Left ventricle myocardium inferior (tissue), 1 donor: ENCODE measurements around the gene KRT12. TPM values are rescaled to one million over a fixed set of nuclear protein-coding genes. Genes with fewer than 3 reads are reported as not detected.

Source experiments
- DNase-seq: peaks from one replicate; pipeline ENCODE4 v3.0.0-alpha.2; 2020
- H3K27ac ChIP-seq: fragments of 200-600 bp; replicated peaks from 2 replicates; pipeline ENCODE4 v1.8.0; 2021
- H3K27me3 ChIP-seq: fragments of 200-600 bp; 2 replicates; pipeline ENCODE4 v1.8.0; 2021; ENCODE audit warnings: low read depth
- H3K36me3 ChIP-seq: fragments of 200-600 bp; 2 replicates; pipeline ENCODE4 v1.8.0; 2021
- H3K4me1 ChIP-seq: fragments of 200-600 bp; 2 replicates; pipeline ENCODE4 v1.8.0; 2021
- H3K4me3 ChIP-seq: fragments of 200-600 bp; 2 replicates; pipeline ENCODE4 v1.8.0; 2021; ENCODE audit warnings: mild to moderate bottlenecking, moderate library complexity
- H3K9me3 ChIP-seq: fragments of 200-600 bp; replicated peaks from 2 replicates; pipeline ENCODE4 v1.8.0; 2021
- CTCF ChIP-seq: fragments of 200-600 bp; IDR thresholded peaks from 2 replicates; pipeline ENCODE4 v1.8.0; 2021; ENCODE audit warnings: antibody characterized with exemption, mild to moderate bottlenecking, borderline replicate concordance
- intact Hi-C: fragments of 100-400 bp; cut with micrococcal nuclease; formaldehyde crosslinking; loops from one replicate; pipeline ENCODE4 v1.11.0; 2022
- total RNA-seq: library from RNA; stranded (reverse); fragmentation: NEBNext Ultra II Directional; extraction: Animal tissue kit (Norgen Biotek cat#: 25700); gene quantifications from one replicate; pipeline ENCODE4 v1.2.1, GENCODE V29; 2021
- donor health status: DM: no; HTN: yes; CAD: no; lungs with severe emphysema.

KRT12 gene
- total RNA-seq, 1 donor from 2014 or later = not detected

DNA sequence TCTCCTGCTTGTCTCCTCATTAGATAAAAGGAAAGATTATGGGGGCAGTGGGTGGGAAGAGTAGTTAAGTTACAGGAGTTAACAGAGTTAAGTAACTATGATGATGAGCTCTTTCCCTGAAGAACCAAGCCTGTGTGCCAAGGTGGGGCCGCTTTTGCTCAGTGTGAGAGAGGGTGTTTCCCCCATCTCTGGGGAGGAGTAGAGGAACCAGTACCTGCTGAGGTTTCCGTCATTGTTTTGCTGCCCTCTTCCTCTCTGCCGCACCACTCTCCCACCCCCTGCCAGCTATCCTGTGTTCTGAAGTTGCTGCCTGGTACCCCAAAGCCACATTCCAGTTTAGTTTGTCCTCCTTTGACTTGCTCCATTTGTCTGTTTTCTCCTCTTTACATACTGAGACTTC, 23.8 kb downstream of the KRT12 start:
- no peak for TF ChIP-seq CTCF
- H3K27ac ChIP-seq = no peak overlapping the region
- DNase-seq = no peak
- no peak overlapping the region for H3K4me3 ChIP-seq
- intact Hi-C loops = no loop called here
- H3K9me3 ChIP-seq = no peaks in the 10 kb centered on the region
- no peaks in the 10 kb centered on the region for H3K4me1 ChIP-seq
- H3K27me3 ChIP-seq = no peaks in the 10 kb centered on the region
- no peaks in the 10 kb centered on the region for H3K36me3 ChIP-seq

DNA sequence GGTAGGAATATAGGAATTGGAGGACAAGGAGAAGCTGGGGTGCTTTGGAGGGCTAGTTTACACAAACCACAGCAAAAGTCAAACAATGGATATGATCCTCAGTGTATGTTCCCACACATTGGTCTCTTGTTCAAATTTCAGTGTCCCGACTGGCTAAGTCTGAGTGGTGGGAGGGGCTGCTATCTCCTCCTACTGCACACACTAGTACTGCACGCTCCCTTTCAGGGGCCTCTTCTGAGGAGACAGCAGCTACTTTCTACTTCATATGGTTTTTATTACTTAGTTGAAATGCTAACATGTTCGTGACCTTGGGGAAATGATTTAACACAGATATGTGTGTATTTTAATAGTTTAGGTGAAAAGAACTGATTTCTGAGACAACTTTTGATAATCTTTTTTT, 25.8 kb downstream of the KRT12 start:
- H3K36me3 ChIP-seq = peaks cover 2% of the 10 kb centered on the region
- no peaks in the 10 kb centered on the region for H3K9me3 ChIP-seq
- no peak for DNase-seq
- no peak for TF ChIP-seq CTCF
- intact Hi-C loops = no loop called here
- H3K27ac ChIP-seq = no peak overlapping the region
- no peaks in the 10 kb centered on the region for H3K4me1 ChIP-seq
- no peaks in the 10 kb centered on the region for H3K27me3 ChIP-seq
- H3K4me3 ChIP-seq = no peak overlapping the region

GRCh38 chr17:40839194-40839593, 27.8 kb downstream of the KRT12 start:
- peaks cover 20% of the 10 kb centered on the region for H3K36me3 ChIP-seq
- no peaks in the 10 kb centered on the region for H3K4me1 ChIP-seq
- no peak for DNase-seq
- intact Hi-C loops = no loop called here
- no peaks in the 10 kb centered on the region for H3K27me3 ChIP-seq
- no peak overlapping the region for H3K27ac ChIP-seq
- H3K9me3 ChIP-seq = no peaks in the 10 kb centered on the region
- H3K4me3 ChIP-seq = no peak overlapping the region
- no peak for TF ChIP-seq CTCF

GRCh38 chr17:40836020-40836419, 31.0 kb downstream of the KRT12 start:
- intact Hi-C loops = no loop called here
- DNase-seq = no peak
- H3K27ac ChIP-seq = no peak overlapping the region
- peaks cover 12% of the 10 kb centered on the region for H3K4me1 ChIP-seq
- no peak for TF ChIP-seq CTCF
- H3K4me3 ChIP-seq = no peak overlapping the region
- no peaks in the 10 kb centered on the region for H3K27me3 ChIP-seq
- peaks cover 23% of the 10 kb centered on the region for H3K36me3 ChIP-seq
- H3K9me3 ChIP-seq = no peaks in the 10 kb centered on the region

GRCh38 chr17:40833882-40834281, 33.1 kb downstream of the KRT12 start:
- Histone ChIP-seq H3K36me3 (peaks cover 29% of the 10 kb centered on the region), H3K27ac (no peak overlapping the region), H3K9me3 (no peaks in the 10 kb centered on the region), H3K4me3 (no peak overlapping the region), H3K4me1 (peaks cover 19% of the 10 kb centered on the region), H3K27me3 (no peaks in the 10 kb centered on the region)
- DNase-seq = no peak
- TF ChIP-seq CTCF = no peak
- intact Hi-C loops = no loop called here

GRCh38 chr17:40832840-40833239, 34.2 kb downstream of the KRT12 start:
- peaks cover 29% of the 10 kb centered on the region for H3K4me1 ChIP-seq
- H3K4me3 ChIP-seq = no peak overlapping the region
- peaks cover 29% of the 10 kb centered on the region for H3K36me3 ChIP-seq
- no peak for TF ChIP-seq CTCF
- peak overlapping the region; percentile 43 for H3K27ac ChIP-seq
- intact Hi-C loops = no loop called here
- no peak for DNase-seq
- H3K9me3 ChIP-seq = no peaks in the 10 kb centered on the region
- no peaks in the 10 kb centered on the region for H3K27me3 ChIP-seq
